ENCODE measurements around the gene EFHC2. TPM values are rescaled to one million over a fixed set of nuclear protein-coding genes. Genes with fewer than 3 reads are reported as not detected.
"Not testable (repeated sequence)": the region's sequence is repeated elsewhere in the genome, so short reads cannot be mapped to it uniquely, and the experiment has no call there.

Gene EFHC2
- total RNA-seq, 1 experiment from 2014 or later: 1.1 TPM

DNA sequence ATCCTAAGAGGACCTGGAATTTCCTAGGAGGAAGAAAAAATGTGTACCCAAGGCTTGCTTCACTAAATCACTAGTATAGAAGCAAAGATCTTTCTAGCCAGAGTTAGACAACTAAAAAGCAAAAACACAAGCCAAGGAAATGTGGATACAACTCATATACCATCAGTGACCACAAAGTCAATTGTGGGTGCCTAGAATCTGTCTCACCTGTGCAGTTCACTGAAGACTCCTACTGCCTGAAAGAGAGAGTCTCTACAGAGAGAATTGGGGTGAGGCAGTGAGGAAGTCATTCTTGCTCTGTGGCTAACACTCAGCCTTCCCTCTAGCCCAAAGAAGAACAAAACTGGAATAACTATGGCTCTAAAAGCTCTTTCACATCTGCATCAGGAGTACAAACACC is 82.9 kb downstream of the EFHC2 start:
- H4K8ac ChIP-seq (replicated peaks; ENCODE audit: insufficient read length, low read depth, low read length): no peak overlapping the region
- Mint-ChIP-seq H3K36me3 (ENCODE audit: insufficient read depth in 1 of 3, low read depth in 3 of 3) (peaks cover 3 to 12% (median 6%) of the 10 kb centered on the region in 3 experiments; a peak in 4 of 7 replicates), H3K4me1 (peaks cover 0 to 6% of the 10 kb centered on the region in 2 experiments; a peak in 2 of 4 replicates), H3K9me3 (peaks cover 63 to 64% of the 10 kb centered on the region in 2 experiments), H3K27me3 (ENCODE audit: low read depth) (peaks cover 2% of the 10 kb centered on the region; the same call in 1 of the 2 replicates), H3K4me3 (no peak overlapping the region), H3K27ac (no peak overlapping the region)
- no peak overlapping the region for H2BK12ac ChIP-seq (ENCODE audit: insufficient read length, low read depth, low read length)
- no peak overlapping the region for H4K5ac ChIP-seq (ENCODE audit: insufficient read length, low read depth, low read length)
- no peak overlapping the region for H3K4me2 ChIP-seq (ENCODE audit: insufficient read depth, insufficient read length, low read length)
- H3K9me3 ChIP-seq (ENCODE audit: control insufficient read depth, low read depth, low read length): no peaks in the 10 kb centered on the region
- no peak overlapping the region for H2AFZ ChIP-seq (ENCODE audit: low read length)
- no peaks in the 10 kb centered on the region for H4K20me1 ChIP-seq (ENCODE audit: control insufficient read depth, insufficient read depth, insufficient read length)
- H3K18ac ChIP-seq (ENCODE audit: insufficient read length, low read depth, low read length): no peak overlapping the region
- H3T11ph ChIP-seq (ENCODE audit: low read length): no peak overlapping the region
- H3K4ac ChIP-seq (ENCODE audit: low read depth, low read length): no peak overlapping the region
- no peak overlapping the region for H3K23ac ChIP-seq (ENCODE audit: insufficient read length, low read depth, low read length)
- H2AK5ac ChIP-seq (ENCODE audit: insufficient read length, low read length): no peak overlapping the region
- no peak overlapping the region for H3K14ac ChIP-seq (ENCODE audit: insufficient read depth, low read length)
- H3K27me3 ChIP-seq (ENCODE audit: insufficient read depth, low read length): no peaks in the 10 kb centered on the region
- no peak overlapping the region for H3K56ac ChIP-seq (ENCODE audit: insufficient read length, low read depth, low read length)
- H3K9ac ChIP-seq (ENCODE audit: extremely low read depth, insufficient read length, low read length): no peak overlapping the region
- H2BK15ac ChIP-seq (ENCODE audit: low read depth, low read length): no peak overlapping the region
- no peak overlapping the region for H3K27ac ChIP-seq (ENCODE audit: insufficient read length, low read depth, low read length)
- no peaks in the 10 kb centered on the region for H3K79me2 ChIP-seq (ENCODE audit: insufficient read depth, low read length)
- no peak overlapping the region for H2BK5ac ChIP-seq (ENCODE audit: insufficient read length, low read length)
- H3K79me1 ChIP-seq (ENCODE audit: insufficient read depth, low read depth, low read length, poor library complexity, severe bottlenecking): no peaks in the 10 kb centered on the region
- H2BK120ac ChIP-seq (ENCODE audit: low read depth, low read length, poor library complexity, severe bottlenecking): no peak overlapping the region
- no peaks in the 10 kb centered on the region; the same call in 1 of the 2 replicates for H3K4me1 ChIP-seq (ENCODE audit: insufficient read depth, low read length)
- no peak for DNase-seq
- no peaks in the 10 kb centered on the region for H3K23me2 ChIP-seq (ENCODE audit: insufficient read length, low read depth, low read length, poor library complexity, severe bottlenecking)
- no peak overlapping the region for H4K91ac ChIP-seq (ENCODE audit: insufficient read length, low read depth, low read length)
- TF ChIP-seq, protein P1, sequence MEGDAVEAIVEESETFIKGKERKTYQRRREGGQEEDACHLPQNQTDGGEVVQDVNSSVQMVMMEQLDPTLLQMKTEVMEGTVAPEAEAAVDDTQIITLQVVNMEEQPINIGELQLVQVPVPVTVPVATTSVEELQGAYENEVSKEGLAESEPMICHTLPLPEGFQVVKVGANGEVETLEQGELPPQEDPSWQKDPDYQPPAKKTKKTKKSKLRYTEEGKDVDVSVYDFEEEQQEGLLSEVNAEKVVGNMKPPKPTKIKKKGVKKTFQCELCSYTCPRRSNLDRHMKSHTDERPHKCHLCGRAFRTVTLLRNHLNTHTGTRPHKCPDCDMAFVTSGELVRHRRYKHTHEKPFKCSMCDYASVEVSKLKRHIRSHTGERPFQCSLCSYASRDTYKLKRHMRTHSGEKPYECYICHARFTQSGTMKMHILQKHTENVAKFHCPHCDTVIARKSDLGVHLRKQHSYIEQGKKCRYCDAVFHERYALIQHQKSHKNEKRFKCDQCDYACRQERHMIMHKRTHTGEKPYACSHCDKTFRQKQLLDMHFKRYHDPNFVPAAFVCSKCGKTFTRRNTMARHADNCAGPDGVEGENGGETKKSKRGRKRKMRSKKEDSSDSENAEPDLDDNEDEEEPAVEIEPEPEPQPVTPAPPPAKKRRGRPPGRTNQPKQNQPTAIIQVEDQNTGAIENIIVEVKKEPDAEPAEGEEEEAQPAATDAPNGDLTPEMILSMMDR (conservative IDR thresholded peaks at IDR 0.05): no peak
- no peak overlapping the region for H2BK20ac ChIP-seq (ENCODE audit: low read depth, low read length, poor library complexity, severe bottlenecking)

DNA sequence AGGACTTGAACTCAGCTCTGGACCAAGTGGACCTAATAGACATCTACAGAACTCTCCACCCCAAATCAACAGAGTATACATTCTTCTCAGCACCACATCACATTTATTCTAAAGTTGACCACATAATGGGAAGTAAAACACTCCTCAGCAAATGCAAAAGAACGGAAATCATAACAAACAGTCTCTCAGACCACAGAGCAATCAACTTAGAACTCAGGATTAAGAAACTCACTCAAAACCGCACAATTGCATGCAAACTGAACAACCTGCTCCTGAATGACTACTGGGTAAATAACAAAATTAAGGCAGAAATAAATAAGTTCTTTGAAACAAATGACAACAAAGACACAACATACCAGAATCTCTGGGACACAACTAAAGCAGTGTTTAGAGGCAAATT is 87.7 kb downstream of the EFHC2 start:
- not testable (repeated sequence) for H3K56ac ChIP-seq (ENCODE audit: insufficient read length, low read depth, low read length); H3K4me3 Mint-ChIP-seq; H3K27ac Mint-ChIP-seq; H2AK5ac ChIP-seq (ENCODE audit: insufficient read length, low read length); H4K91ac ChIP-seq (ENCODE audit: insufficient read length, low read depth, low read length); H2BK15ac ChIP-seq (ENCODE audit: low read depth, low read length); H3K27ac ChIP-seq (ENCODE audit: insufficient read length, low read depth, low read length); H2BK120ac ChIP-seq (ENCODE audit: low read depth, low read length, poor library complexity, severe bottlenecking); H3K23me2 ChIP-seq (ENCODE audit: insufficient read length, low read depth, low read length, poor library complexity, severe bottlenecking); H4K20me1 ChIP-seq (ENCODE audit: control insufficient read depth, insufficient read depth, insufficient read length); H3K27me3 ChIP-seq (ENCODE audit: insufficient read depth, low read length); H3T11ph ChIP-seq (ENCODE audit: low read length); H4K5ac ChIP-seq (ENCODE audit: insufficient read length, low read depth, low read length); H3K79me2 ChIP-seq (ENCODE audit: insufficient read depth, low read length); DNase-seq; H3K79me1 ChIP-seq (ENCODE audit: insufficient read depth, low read depth, low read length, poor library complexity, severe bottlenecking); H2BK20ac ChIP-seq (ENCODE audit: low read depth, low read length, poor library complexity, severe bottlenecking); H3K4ac ChIP-seq (ENCODE audit: low read depth, low read length); H3K27me3 Mint-ChIP-seq (ENCODE audit: low read depth); H3K14ac ChIP-seq (ENCODE audit: insufficient read depth, low read length); H3K4me2 ChIP-seq (ENCODE audit: insufficient read depth, insufficient read length, low read length); H3K18ac ChIP-seq (ENCODE audit: insufficient read length, low read depth, low read length); H3K9me3 ChIP-seq (ENCODE audit: control insufficient read depth, low read depth, low read length); H3K4me1 Mint-ChIP-seq; H3K9ac ChIP-seq (ENCODE audit: extremely low read depth, insufficient read length, low read length); H2AFZ ChIP-seq (ENCODE audit: low read length); H2BK12ac ChIP-seq (ENCODE audit: insufficient read length, low read depth, low read length); H3K4me1 ChIP-seq (ENCODE audit: insufficient read depth, low read length); H2BK5ac ChIP-seq (ENCODE audit: insufficient read length, low read length); H3K23ac ChIP-seq (ENCODE audit: insufficient read length, low read depth, low read length); H4K8ac ChIP-seq (replicated peaks; ENCODE audit: insufficient read length, low read depth, low read length)
- peaks cover 75 to 76% of the 10 kb centered on the region in 2 experiments for H3K9me3 Mint-ChIP-seq
- H3K36me3 Mint-ChIP-seq (ENCODE audit: insufficient read depth in 1 of 3, low read depth in 3 of 3): peaks cover 12 to 20% (median 16%) of the 10 kb centered on the region in 3 experiments
- no CpG with 5 or more reads among the region's 2 CpGs for WGBS (ENCODE audit: extremely low coverage, insufficient read length, low lambda C conversion rate)
